GM12875 (cell line): Measurements from ENCODE around the gene SUB1.

Experiments used
- H3K4me3 ChIP-seq: one replicate; pipeline ENCODE4 v1.5.1; 2011; ENCODE audit warnings: low read depth, low read length, control low read depth
- CTCF ChIP-seq: IDR thresholded peaks from 2 replicates; pipeline ENCODE4 v1.5.1; 2011; ENCODE audit warnings: low read depth, mild to moderate bottlenecking, control low read depth, inconsistent platforms, low read length, moderate library complexity, borderline replicate concordance; ENCODE audit not compliant: insufficient read depth

Gene SUB1

GRCh38 chr5:32615236-32615635 lies 29.9 kb downstream of the SUB1 start:
- TF ChIP-seq CTCF = no peak
- H3K4me3 ChIP-seq = no peak overlapping the region

- TF ChIP-seq CTCF = no peak
- H3K4me3 ChIP-seq = no peak overlapping the region
These were observed 33.6 kb downstream of the SUB1 start for GRCh38 chr5:32618962-32619361.

DNA sequence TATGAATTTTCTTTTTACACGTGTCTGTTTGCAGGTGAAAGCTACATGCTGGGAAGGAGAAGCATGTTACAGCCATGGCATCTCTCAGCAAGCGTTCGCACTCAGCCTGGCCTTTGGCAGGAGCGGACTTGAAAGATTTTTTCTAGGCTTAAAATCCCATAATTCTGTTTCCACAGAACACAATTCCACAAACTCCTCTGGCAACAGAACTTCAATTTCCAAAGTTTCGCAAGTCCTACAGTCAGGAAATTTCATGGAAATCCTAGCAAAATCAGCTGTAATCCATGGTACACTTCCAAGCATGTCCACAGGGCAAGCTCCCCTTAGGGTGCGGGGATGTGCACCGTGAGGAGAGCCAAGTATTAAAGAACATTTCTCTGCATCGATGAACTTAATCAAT lies 35.9 kb downstream of the SUB1 start:
- no peak overlapping the region for H3K4me3 ChIP-seq

GRCh38 chr5:32625106-32625505 lies 39.7 kb downstream of the SUB1 start:
- H3K4me3 ChIP-seq = no peak overlapping the region
- no peak for TF ChIP-seq CTCF

More for the DNA sequence above, 35.9 kb downstream of the SUB1 start:
- no peak for TF ChIP-seq CTCF

GRCh38 chr5:32625547-32625946 lies 40.2 kb downstream of the SUB1 start:
- H3K4me3 ChIP-seq = no peak overlapping the region
- no peak for TF ChIP-seq CTCF

DNA sequence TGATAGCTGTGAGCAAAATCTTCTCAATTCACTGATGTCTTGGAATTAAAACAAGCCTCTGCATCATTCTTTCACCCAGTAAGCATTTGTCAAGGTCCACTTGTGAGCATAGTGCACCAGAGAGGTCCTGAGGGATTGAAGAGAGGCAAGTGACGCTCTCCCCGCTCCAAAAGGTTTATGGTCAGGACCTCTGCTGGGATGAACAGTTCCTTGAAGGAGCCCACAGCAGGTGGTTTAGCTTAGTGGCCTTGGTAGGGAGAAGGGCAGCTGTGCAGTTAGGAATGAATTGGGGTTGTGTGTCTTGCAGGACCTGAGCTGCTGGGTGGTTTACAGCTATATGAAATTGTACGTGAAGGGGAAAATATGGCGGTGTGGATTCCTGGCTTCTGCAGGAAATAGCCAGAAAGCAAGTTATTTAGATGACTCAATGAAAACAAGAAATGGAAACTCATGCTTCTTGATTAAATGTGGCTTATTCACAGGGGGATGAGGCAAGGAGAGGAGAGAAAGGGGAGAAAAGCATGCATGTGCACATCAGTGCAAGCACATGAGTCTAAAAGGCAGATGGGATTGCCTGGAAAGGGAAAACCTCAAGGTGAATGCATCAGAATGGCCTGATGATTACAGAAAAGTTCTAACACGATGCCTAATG lies 42.0 kb downstream of the SUB1 start:
- H3K4me3 ChIP-seq = no peak overlapping the region
- TF ChIP-seq CTCF = no peak

DNA sequence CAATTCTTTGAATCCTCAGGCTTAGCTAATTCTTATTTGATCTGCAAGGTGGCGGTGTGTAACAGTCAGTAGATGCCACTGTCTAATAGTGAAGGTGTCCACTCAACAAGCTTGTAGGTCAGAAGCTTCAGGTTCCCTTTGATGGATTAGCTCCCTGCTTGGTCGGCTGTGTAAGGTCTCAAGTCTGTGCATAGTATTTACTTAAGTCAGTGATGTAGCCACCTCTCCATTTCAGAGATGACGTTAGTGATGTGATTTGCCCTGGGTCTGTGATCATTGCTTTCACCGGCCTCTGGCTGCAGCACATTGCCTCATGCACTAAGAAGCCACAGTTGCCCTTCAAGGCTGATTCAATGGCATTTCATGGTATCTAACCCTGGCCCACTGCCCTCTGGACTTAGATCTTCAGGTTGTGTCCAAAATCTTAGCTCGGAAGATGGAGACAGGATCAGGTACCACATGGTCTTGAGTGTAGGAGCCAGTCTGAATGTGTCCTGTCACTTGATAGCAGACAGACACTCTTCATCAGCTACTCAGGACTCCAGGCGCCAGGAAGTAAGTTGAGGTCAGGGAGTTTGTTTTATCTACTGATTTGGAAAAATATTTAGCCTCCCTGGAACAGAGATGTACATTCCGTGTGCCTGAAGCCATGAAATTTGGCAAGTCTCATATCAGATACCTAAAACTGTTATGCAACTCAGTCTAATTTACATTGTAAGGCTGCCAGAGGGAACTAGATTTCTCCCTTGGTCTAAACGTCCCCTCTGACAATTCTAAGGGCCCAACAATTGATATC lies 42.9 kb downstream of the SUB1 start:
- TF ChIP-seq CTCF = no peak
- no peak overlapping the region for H3K4me3 ChIP-seq
